ENCODE results near the gene TPSAB1. TPM values are rescaled to one million over a fixed set of nuclear protein-coding genes. Genes with fewer than 3 reads are reported as not detected.

Gene TPSAB1
- total RNA-seq, 1 experiment from 2014 or later: not detected

DNA sequence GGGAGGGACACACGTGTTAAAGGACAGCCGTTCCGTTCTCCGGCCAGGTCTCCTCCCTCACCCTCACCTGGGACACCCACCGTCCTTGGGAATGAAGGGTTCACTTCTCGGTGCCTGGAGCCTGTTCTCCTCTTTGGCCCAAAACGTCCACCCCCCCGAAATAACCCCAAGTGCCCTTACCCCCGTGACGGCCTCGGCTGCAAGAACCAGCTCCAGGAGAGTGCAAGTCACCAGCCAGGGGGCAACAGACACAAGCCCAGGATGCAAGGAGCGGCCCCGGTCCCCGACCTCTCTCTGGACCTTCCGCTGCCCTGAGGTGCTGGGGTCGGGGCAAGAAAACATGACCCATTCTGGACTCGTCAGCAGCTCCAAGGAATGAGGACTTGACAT is 49.0 kb downstream of the TPSAB1 start:
- no peaks in the 10 kb centered on the region for H4K20me1 ChIP-seq (ENCODE audit: insufficient read depth, low read depth, low read length)
- H3K36me3 ChIP-seq (ENCODE audit: insufficient read depth, low read length): no peaks in the 10 kb centered on the region
- no peak overlapping the region for H3K4me2 ChIP-seq (ENCODE audit: low read depth, low read length, poor library complexity, severe bottlenecking)
- no peak overlapping the region for H3K27ac ChIP-seq (ENCODE audit: low read length)
- no peaks in the 10 kb centered on the region for H3K9me3 ChIP-seq (ENCODE audit: low read length)
- no peaks in the 10 kb centered on the region for H3K27me3 ChIP-seq (ENCODE audit: low read length)
- no peak overlapping the region for H2AFZ ChIP-seq (ENCODE audit: low read length)
- H3K4me3 ChIP-seq (ENCODE audit: low read length): no peak overlapping the region
- H3K9ac ChIP-seq (ENCODE audit: low read length): no peak overlapping the region
- H3K79me2 ChIP-seq (ENCODE audit: low read length): no peaks in the 10 kb centered on the region
- H3K9me2 ChIP-seq (replicated peaks; ENCODE audit: insufficient read depth, low read length): no peaks in the 10 kb centered on the region
- H3K4me1 ChIP-seq (ENCODE audit: low read length): peaks cover 8% of the 10 kb centered on the region
- DNase-seq: no peak

GRCh38 chr16:1290063-1290501 is 49.6 kb downstream of the TPSAB1 start:
- no peak overlapping the region for H2AFZ ChIP-seq (ENCODE audit: low read length)
- H3K27ac ChIP-seq (ENCODE audit: low read length): no peak overlapping the region
- H4K20me1 ChIP-seq (ENCODE audit: insufficient read depth, low read depth, low read length): no peaks in the 10 kb centered on the region
- no peaks in the 10 kb centered on the region for H3K27me3 ChIP-seq (ENCODE audit: low read length)
- peaks cover 8% of the 10 kb centered on the region for H3K4me1 ChIP-seq (ENCODE audit: low read length)
- no peak overlapping the region for H3K9ac ChIP-seq (ENCODE audit: low read length)
- no peaks in the 10 kb centered on the region for H3K79me2 ChIP-seq (ENCODE audit: low read length)
- no peak for DNase-seq
- no peak overlapping the region for H3K4me2 ChIP-seq (ENCODE audit: low read depth, low read length, poor library complexity, severe bottlenecking)
- H3K4me3 ChIP-seq (ENCODE audit: low read length): no peak overlapping the region
- H3K9me3 ChIP-seq (ENCODE audit: low read length): no peaks in the 10 kb centered on the region
- H3K9me2 ChIP-seq (replicated peaks; ENCODE audit: insufficient read depth, low read length): no peaks in the 10 kb centered on the region
- no peaks in the 10 kb centered on the region for H3K36me3 ChIP-seq (ENCODE audit: insufficient read depth, low read length)

- no peak for DNase-seq
Observed at GRCh38 chr16:1290860-1291575, 50.5 kb downstream of the TPSAB1 start.

GRCh38 chr16:1291576-1291974 is 51.1 kb downstream of the TPSAB1 start:
- no peak overlapping the region for H3K4me3 ChIP-seq (ENCODE audit: low read length)
- H4K20me1 ChIP-seq (ENCODE audit: insufficient read depth, low read depth, low read length): no peaks in the 10 kb centered on the region
- DNase-seq: no peak
- no peaks in the 10 kb centered on the region for H3K27me3 ChIP-seq (ENCODE audit: low read length)
- H3K36me3 ChIP-seq (ENCODE audit: insufficient read depth, low read length): no peaks in the 10 kb centered on the region
- no peak overlapping the region for H3K9ac ChIP-seq (ENCODE audit: low read length)
- no peak overlapping the region for H3K27ac ChIP-seq (ENCODE audit: low read length)
- no peak overlapping the region for H3K4me2 ChIP-seq (ENCODE audit: low read depth, low read length, poor library complexity, severe bottlenecking)
- no peak overlapping the region for H2AFZ ChIP-seq (ENCODE audit: low read length)
- no peaks in the 10 kb centered on the region for H3K9me2 ChIP-seq (replicated peaks; ENCODE audit: insufficient read depth, low read length)
- H3K79me2 ChIP-seq (ENCODE audit: low read length): no peaks in the 10 kb centered on the region
- peaks cover 8% of the 10 kb centered on the region for H3K4me1 ChIP-seq (ENCODE audit: low read length)
- no peaks in the 10 kb centered on the region for H3K9me3 ChIP-seq (ENCODE audit: low read length)

More at GRCh38 chr16:1290860-1291575, 50.5 kb downstream of the TPSAB1 start:
- Histone ChIP-seq H3K36me3 (ENCODE audit: insufficient read depth, low read length) (no peaks in the 10 kb centered on the region), H3K9me3 (ENCODE audit: low read length) (no peaks in the 10 kb centered on the region), H3K27me3 (ENCODE audit: low read length) (no peaks in the 10 kb centered on the region), H3K4me3 (ENCODE audit: low read length) (no peak overlapping the region), H3K4me2 (ENCODE audit: low read depth, low read length, poor library complexity, severe bottlenecking) (no peak overlapping the region), H2AFZ (ENCODE audit: low read length) (no peak overlapping the region), H3K9me2 (replicated peaks; ENCODE audit: insufficient read depth, low read length) (no peaks in the 10 kb centered on the region), H3K9ac (ENCODE audit: low read length) (no peak overlapping the region), H3K4me1 (ENCODE audit: low read length) (peaks cover 8% of the 10 kb centered on the region), H3K27ac (ENCODE audit: low read length) (no peak overlapping the region), H3K79me2 (ENCODE audit: low read length) (no peaks in the 10 kb centered on the region), H4K20me1 (ENCODE audit: insufficient read depth, low read depth, low read length) (no peaks in the 10 kb centered on the region)

Other genes with a start within 250 kb of the TPSAB1 start
- gene SSTR5, start 168.0 kb upstream of the TPSAB1 start, total RNA-seq (2014; rRNA removed; shearing (Covaris generic); ENCODE audit: low replicate concordance): not detected in 2 replicates
- not detected in 2 replicates for gene C1QTNF8, start 144.5 kb upstream of the TPSAB1 start, total RNA-seq (2014; rRNA removed; shearing (Covaris generic); ENCODE audit: low replicate concordance)
- gene CACNA1H, start 87.6 kb upstream of the TPSAB1 start, total RNA-seq (2014; rRNA removed; shearing (Covaris generic); ENCODE audit: low replicate concordance): not detected in 2 replicates
- not detected in 2 replicates for gene TPSG1, start 15.4 kb upstream of the TPSAB1 start, total RNA-seq (2014; rRNA removed; shearing (Covaris generic); ENCODE audit: low replicate concordance)
- gene TPSB2, start 10.5 kb upstream of the TPSAB1 start, total RNA-seq (2014; rRNA removed; shearing (Covaris generic); ENCODE audit: low replicate concordance): not detected in 2 replicates
- not detected in 2 replicates for gene TPSD1, start 15.4 kb downstream of the TPSAB1 start, total RNA-seq (2014; rRNA removed; shearing (Covaris generic); ENCODE audit: low replicate concordance)
- 53.7 and 78.1 TPM in 2 replicates for gene UBE2I, start 68.9 kb downstream of the TPSAB1 start, total RNA-seq (2014; rRNA removed; shearing (Covaris generic); ENCODE audit: low replicate concordance)
- gene BAIAP3, start 92.9 kb downstream of the TPSAB1 start, total RNA-seq (2014; rRNA removed; shearing (Covaris generic); ENCODE audit: low replicate concordance): 0.18 TPM in 1 of 2 replicates, not detected in the other
- gene TSR3, start 111.2 kb downstream of the TPSAB1 start, total RNA-seq (2014; rRNA removed; shearing (Covaris generic); ENCODE audit: low replicate concordance): 20.1 and 70.0 TPM in 2 replicates
- gene GNPTG, start 111.2 kb downstream of the TPSAB1 start, total RNA-seq (2014; rRNA removed; shearing (Covaris generic); ENCODE audit: low replicate concordance): 19.6 and 39.1 TPM in 2 replicates
- 9.8 and 20.8 TPM in 2 replicates for gene UNKL, start 174.0 kb downstream of the TPSAB1 start, total RNA-seq (2014; rRNA removed; shearing (Covaris generic); ENCODE audit: low replicate concordance)
- 19.0 and 22.2 TPM in 2 replicates for gene UQCC4, start 180.0 kb downstream of the TPSAB1 start, total RNA-seq (2014; rRNA removed; shearing (Covaris generic); ENCODE audit: low replicate concordance)
- gene PERCC1, start 190.4 kb downstream of the TPSAB1 start, total RNA-seq (2014; rRNA removed; shearing (Covaris generic); ENCODE audit: low replicate concordance): not detected in 2 replicates
- 0.11 TPM in 1 of 2 replicates, not detected in the other for gene CCDC154, start 203.9 kb downstream of the TPSAB1 start, total RNA-seq (2014; rRNA removed; shearing (Covaris generic); ENCODE audit: low replicate concordance)
- gene CLCN7, start 234.3 kb downstream of the TPSAB1 start, total RNA-seq (2014; rRNA removed; shearing (Covaris generic); ENCODE audit: low replicate concordance): 8.9 and 29.2 TPM in 2 replicates
- not detected in 2 replicates for gene PTX4, start 248.2 kb downstream of the TPSAB1 start, total RNA-seq (2014; rRNA removed; shearing (Covaris generic); ENCODE audit: low replicate concordance)